GM23248 (cell line): Measurements from ENCODE around the gene IMPDH1.

Experiments used
- EZH2 ChIP-seq: fragments of 200-600 bp; sonication (generic); IDR thresholded peaks from 2 replicates; pipeline ENCODE4 v1.6.1; 2018; ENCODE audit warnings: antibody characterized with exemption, mild to moderate bottlenecking; ENCODE audit not compliant: insufficient read depth, poor library complexity, severe bottlenecking
- EZH2phosphoT487 ChIP-seq: fragments of 200-600 bp; sonication (generic); IDR thresholded peaks from 2 replicates; pipeline ENCODE4 v1.6.1; 2018; ENCODE audit warnings: antibody characterized with exemption, moderate library complexity, mild to moderate bottlenecking, low read depth; ENCODE audit not compliant: insufficient read depth

DNA sequence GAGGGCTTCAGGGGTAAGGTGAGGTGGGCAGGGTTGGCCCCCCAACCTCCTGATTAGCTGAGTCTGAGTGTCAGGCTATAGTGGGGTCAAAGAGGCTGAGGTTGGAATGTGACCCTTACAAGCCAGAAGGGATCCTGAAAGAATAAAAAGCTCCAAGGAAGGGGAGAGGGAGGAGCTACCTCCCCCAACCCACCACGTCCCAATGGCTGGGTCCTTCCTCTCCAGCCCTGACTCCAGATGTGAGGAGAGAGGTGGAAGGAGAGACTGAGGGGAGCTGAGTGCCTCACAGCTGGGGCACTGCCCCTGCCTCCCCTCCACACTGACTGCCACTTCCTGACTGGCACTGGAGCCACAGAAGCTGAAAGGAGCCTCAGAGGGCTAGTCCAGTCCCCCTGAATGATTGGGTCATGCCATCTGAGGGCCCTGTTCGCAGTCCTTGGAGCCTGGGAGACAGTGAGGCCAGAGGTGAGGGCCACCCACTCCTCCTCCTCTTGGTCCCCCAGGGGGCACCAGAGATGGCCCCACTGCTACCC lies 20.6 kb downstream of the IMPDH1 start:
- no peak for TF ChIP-seq EZH2
- TF ChIP-seq EZH2phosphoT487, result no peak
